ENCODE data around the gene C19orf47. TPM values are rescaled to one million over a fixed set of nuclear protein-coding genes. Genes with fewer than 3 reads are reported as not detected.
"Not testable (repeated sequence)": the region's sequence is repeated elsewhere in the genome, so short reads cannot be mapped to it uniquely, and the experiment has no call there.

The C19orf47 gene
- total RNA-seq, 2 donors from 2014 or later, result 11.2 to 14.7 TPM

GRCh38 chr19:40378509-40378908 is 30.3 kb upstream of the C19orf47 start:
- intact Hi-C loops (cut with DNase I, micrococcal nuclease), result no loop called here
- no peak for DNase-seq
- no peak for ATAC-seq

- no peak for DNase-seq
- no peak for ATAC-seq
- intact Hi-C loops (cut with DNase I, micrococcal nuclease), result no loop called here
These were observed 29.7 kb upstream of the C19orf47 start for GRCh38 chr19:40377876-40378385.

GRCh38 chr19:40376286-40376862 is 28.2 kb upstream of the C19orf47 start:
- ATAC-seq, result no peak
- intact Hi-C loops (cut with DNase I, micrococcal nuclease), result no loop called here
- DNase-seq, result no peak

GRCh38 chr19:40374084-40374483 is 25.9 kb upstream of the C19orf47 start:
- ATAC-seq (no peak), DNase-seq (no peak)
- intact Hi-C loops (cut with DNase I, micrococcal nuclease), result no loop called here

- intact Hi-C loops (cut with DNase I, micrococcal nuclease), result no loop called here
- ATAC-seq (no peak), DNase-seq (no peak)
These were observed 23.6 kb upstream of the C19orf47 start for GRCh38 chr19:40371802-40372122.

GRCh38 chr19:40370997-40371801 is 23.0 kb upstream of the C19orf47 start:
- ATAC-seq, result no peak
- intact Hi-C loops (cut with DNase I, micrococcal nuclease), result no loop called here
- no peak for DNase-seq

GRCh38 chr19:40370253-40370652 is 22.1 kb upstream of the C19orf47 start:
- intact Hi-C loops (cut with DNase I, micrococcal nuclease); ATAC-seq; DNase-seq: not testable (repeated sequence)

- ATAC-seq (no peak), DNase-seq (no peak)
- intact Hi-C loops (cut with DNase I, micrococcal nuclease), result no loop called here
These were observed 21.6 kb upstream of the C19orf47 start for GRCh38 chr19:40369797-40370196.

GRCh38 chr19:40367577-40368434 is 19.6 kb upstream of the C19orf47 start:
- intact Hi-C loops (cut with DNase I, micrococcal nuclease), result no loop called here
- DNase-seq (no peak), ATAC-seq (no peak)

- DNase-seq (no peak), ATAC-seq (no peak)
- intact Hi-C loops (cut with DNase I, micrococcal nuclease), result no loop called here
These were observed 18.7 kb upstream of the C19orf47 start for GRCh38 chr19:40366697-40367561.

- ATAC-seq, result no peak
- peak; percentile 39 to 50 for DNase-seq
- intact Hi-C loops (cut with DNase I, micrococcal nuclease), result no loop called here
These were observed 17.6 kb upstream of the C19orf47 start for GRCh38 chr19:40365613-40366401.

GRCh38 chr19:40365010-40365409 is 16.8 kb upstream of the C19orf47 start:
- ATAC-seq (no peak), DNase-seq (no peak)
- intact Hi-C loops (cut with DNase I, micrococcal nuclease), result no loop called here

GRCh38 chr19:40363069-40363468 is 14.9 kb upstream of the C19orf47 start:
- no peak for DNase-seq
- ATAC-seq, result no peak
- intact Hi-C loops (cut with DNase I, micrococcal nuclease), result no loop called here

GRCh38 chr19:40362160-40362559 is 14.0 kb upstream of the C19orf47 start:
- intact Hi-C loops (cut with DNase I, micrococcal nuclease), result no loop called here
- DNase-seq, result no peak
- ATAC-seq, result no peak

- DNase-seq (no peak), ATAC-seq (no peak)
- intact Hi-C loops (cut with DNase I, micrococcal nuclease), result no loop called here
These were observed 12.6 kb upstream of the C19orf47 start for GRCh38 chr19:40360708-40361241.

GRCh38 chr19:40360020-40360707 is 12.0 kb upstream of the C19orf47 start:
- ATAC-seq (no peak), DNase-seq (no peak)
- intact Hi-C loops (cut with DNase I, micrococcal nuclease), result no loop called here

- DNase-seq, result no peak
- ATAC-seq, result no peak
- intact Hi-C loops (cut with DNase I, micrococcal nuclease), result no loop called here
These were observed 10.6 kb upstream of the C19orf47 start for GRCh38 chr19:40358773-40359172.

Measured in left colon (tissue), 2 donors.